GM10266 (cell line): ENCODE results near the gene FLT1.
A peak's percentile ranks its signal among the peaks of the same experiment; 100 is the strongest.

Experiments
- DNase-seq: peaks from one replicate; pipeline ENCODE4 v3.0.0; 2012; ENCODE audit errors: extremely low spot score
- TF ChIP-seq, protein P1 (sequence below): IDR thresholded peaks from 2 replicates; pipeline ENCODE4 v1.5.1; 2012; ENCODE audit warnings: mild to moderate bottlenecking, low read depth; ENCODE audit not compliant: control insufficient read depth, insufficient read depth; ENCODE audit errors: missing control alignments

The FLT1 gene

DNA sequence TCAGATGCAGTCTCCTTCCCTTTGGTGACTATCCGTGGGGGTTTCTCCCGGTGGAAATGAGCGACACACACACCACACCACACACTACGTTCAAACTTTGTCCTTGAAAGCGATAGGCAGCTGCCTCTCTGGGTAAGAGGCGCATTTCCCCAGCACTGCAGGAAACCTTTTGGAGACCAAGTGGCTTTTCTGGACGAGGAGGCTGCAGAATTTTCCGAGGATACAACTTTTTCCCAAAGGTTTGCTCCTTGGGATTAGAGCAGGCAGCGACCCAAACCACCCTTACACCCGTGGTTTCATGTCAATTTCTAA lies 38.2 kb upstream of the FLT1 start:
- no peak for DNase-seq
- TF ChIP-seq, protein P1, sequence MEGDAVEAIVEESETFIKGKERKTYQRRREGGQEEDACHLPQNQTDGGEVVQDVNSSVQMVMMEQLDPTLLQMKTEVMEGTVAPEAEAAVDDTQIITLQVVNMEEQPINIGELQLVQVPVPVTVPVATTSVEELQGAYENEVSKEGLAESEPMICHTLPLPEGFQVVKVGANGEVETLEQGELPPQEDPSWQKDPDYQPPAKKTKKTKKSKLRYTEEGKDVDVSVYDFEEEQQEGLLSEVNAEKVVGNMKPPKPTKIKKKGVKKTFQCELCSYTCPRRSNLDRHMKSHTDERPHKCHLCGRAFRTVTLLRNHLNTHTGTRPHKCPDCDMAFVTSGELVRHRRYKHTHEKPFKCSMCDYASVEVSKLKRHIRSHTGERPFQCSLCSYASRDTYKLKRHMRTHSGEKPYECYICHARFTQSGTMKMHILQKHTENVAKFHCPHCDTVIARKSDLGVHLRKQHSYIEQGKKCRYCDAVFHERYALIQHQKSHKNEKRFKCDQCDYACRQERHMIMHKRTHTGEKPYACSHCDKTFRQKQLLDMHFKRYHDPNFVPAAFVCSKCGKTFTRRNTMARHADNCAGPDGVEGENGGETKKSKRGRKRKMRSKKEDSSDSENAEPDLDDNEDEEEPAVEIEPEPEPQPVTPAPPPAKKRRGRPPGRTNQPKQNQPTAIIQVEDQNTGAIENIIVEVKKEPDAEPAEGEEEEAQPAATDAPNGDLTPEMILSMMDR: no peak

DNA sequence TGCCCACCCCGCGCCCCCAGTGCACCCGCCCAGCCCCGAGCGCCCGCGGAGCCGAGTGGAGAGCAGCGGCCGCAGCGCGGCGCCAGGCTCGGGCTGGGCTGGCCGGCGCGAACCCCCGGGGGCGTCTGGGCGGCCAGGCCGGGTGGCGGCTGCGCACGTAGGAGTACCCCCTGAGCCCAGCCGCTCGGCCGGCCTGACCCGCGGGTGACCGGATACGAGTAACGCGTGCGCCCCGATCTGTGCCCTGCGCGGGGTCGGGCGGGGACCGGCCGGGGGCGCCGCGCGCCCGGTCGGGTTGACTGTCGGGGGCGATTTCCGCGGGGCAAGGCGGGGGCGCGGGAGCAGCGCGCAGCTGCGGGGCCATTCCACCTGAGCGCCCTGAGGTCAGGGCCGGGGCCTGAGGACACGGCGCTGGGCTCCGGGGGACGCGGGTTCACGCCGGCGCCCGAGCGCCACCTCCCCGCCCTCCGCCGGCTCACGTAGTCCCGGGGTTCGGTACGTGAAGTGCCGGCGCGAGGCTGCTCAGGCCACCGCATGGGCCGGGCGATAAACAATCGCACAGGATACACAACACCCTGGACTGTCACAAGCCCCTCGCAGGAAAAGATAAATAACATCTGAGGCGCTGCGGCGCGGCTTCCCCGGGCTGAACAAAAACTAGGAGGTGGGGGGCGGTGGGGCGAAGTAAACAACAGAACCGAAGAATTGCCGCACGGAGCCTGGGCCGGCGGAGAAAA lies 37.6 kb upstream of the FLT1 start:
- TF ChIP-seq, protein P1: no peak
- peak; percentile 47 for DNase-seq

DNA sequence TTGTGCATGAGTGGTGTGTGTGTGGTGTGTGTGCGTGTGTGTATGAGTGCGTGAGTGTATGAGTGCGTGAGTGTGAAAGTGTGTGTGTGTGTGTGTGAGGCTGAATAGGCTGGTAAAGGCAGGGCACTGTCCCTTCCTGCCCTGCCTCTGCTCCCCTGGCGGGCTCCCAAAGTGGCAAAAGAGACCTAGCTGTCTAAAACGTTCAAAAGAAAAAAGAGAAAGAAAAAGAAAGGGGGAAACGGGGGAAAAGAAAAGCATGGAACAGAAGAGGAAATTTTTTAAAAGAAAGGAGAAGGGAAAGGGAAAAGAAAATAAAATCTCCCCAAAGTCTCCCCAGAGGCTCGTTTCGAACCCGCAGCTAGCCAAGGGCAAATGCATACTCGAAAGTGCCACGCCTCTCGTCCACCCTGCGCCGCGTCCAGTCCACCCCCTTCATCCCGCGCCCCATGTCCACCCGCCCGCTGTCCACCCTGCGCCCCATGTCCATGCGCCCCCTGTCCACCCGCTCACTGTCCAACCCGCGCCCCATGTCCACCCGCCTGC lies 37.0 kb upstream of the FLT1 start:
- TF ChIP-seq, protein P1: no peak
- DNase-seq: no peak

DNA sequence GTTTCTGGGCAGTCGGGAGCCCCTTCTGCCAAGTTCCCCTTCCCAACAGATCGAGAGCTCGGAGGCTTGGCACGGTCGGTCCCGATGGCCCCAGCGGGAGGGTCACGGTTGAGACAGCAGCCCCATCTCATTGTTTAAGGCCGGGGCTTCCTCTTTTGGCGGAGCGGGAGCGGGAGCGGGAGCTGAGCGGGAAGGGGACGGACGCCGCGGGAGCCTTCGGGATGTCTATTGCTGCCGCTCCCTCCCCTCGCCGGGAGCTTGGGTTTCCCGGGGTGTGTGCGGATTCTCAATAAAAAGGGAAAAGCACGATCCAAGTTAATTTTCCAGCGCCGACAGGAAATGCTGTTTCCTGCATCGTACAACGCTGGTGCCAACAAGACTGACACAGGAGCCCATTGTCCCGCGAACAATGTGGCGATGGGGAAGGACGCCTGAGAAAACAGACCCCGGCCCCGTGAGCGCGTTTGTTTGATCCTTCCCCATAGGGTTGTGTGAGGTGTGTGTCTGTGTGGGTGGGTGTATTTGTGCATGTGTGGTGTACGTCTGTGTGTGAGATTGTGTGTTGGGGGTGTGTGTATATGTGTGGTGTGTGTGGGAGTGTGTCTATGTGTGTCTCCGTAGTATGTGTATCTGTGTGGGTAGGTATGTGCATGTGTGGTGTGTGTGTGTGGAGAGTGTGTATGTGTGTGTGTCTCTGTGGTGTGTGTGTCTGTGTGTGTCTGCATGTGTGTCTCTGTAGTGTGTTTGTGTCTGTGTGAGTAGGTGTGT lies 36.3 kb upstream of the FLT1 start:
- no peak for DNase-seq
- TF ChIP-seq, protein P1: no peak

DNA sequence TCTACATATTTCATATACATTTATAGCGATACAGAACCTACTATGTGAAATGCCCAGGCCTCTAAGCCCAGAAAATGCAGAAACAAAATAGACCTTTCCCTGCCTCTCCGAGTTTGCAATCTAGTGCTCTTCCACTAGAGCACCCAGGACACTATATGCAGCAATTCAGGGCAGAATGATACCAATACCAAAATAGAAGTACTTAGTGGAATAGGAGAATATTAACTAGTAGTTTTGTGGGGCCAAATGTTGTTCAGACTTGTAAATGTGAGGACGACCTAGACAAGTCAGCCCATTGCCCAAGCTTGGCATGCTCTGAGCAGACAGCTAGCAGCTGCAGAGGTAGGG lies 35.8 kb upstream of the FLT1 start:
- no peak for DNase-seq
- TF ChIP-seq, protein P1: no peak

DNA sequence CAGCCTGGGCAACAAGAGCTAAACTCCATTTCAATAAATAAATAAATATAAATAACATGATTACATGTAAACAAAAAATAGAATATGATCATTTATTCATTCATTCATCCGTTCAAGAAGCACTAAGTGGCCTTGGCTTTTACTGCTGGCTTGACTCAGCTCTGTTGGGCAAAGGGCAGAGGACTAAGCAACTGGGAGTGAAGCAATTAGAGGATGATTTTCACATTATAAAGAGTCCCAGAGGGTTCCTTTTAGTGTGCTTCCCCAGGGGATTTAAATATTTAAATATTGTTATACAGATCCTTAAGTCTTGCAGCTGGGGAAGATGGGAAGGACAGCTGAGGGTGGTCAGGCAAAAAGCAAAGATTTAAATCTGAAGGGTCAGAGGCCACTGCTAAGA lies 34.9 kb upstream of the FLT1 start:
- TF ChIP-seq, protein P1: no peak
- DNase-seq: no peak

DNA sequence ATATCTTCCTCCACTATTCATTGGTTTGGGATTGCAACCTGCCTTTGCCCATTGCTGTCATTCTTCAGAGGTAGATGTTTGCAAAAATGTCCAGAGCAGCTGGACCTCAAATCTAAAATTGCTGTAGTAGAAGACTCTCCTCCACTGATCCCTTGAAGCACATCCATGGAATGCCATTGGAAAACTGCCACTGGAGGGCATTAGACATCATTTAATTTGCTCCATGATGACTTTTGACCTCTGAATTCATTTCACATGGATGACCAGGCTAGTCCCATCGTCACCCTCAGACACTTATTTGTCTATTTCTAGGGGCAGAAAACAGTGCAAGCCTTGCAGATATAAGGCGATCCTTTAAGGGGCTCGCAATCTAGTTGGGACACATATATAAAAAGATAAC lies 33.9 kb upstream of the FLT1 start:
- DNase-seq: no peak

More for the DNA sequence above, 33.9 kb upstream of the FLT1 start:
- TF ChIP-seq, protein P1: no peak
